ENCODE measurements around the gene SNX22. TPM values are rescaled to one million over a fixed set of nuclear protein-coding genes. Genes with fewer than 3 reads are reported as not detected.

Gene SNX22
- total RNA-seq, 4 donors from 2014 or later: 0.13 to 0.19 TPM; not detected in 2

GRCh38 chr15:64155802-64156651 is 4.5 kb downstream of the SNX22 start:
- H3K4me1 ChIP-seq: peaks cover 0 to 69% (median 29%) of the 10 kb centered on the region in 3 donors
- peaks cover 0 to 72% of the 10 kb centered on the region in 2 donors for H3K36me3 ChIP-seq

GRCh38 chr15:64156652-64157331 is 5.3 kb downstream of the SNX22 start:
- TF ChIP-seq EP300 (IDR thresholded peaks at IDR 0.05) (no peak), POLR2A (IDR thresholded peaks at IDR 0.05) (no peak), CTCF (IDR thresholded peaks at IDR 0.05) (no peak), POLR2AphosphoS5 (IDR thresholded peaks at IDR 0.05) (no peak)
- Histone ChIP-seq H3K4me3 (no peak overlapping the region), H3K36me3 (peaks cover 0 to 75% of the 10 kb centered on the region in 2 donors), H3K27me3 (peaks cover 16% of the 10 kb centered on the region), H3K9me3 (no peaks in the 10 kb centered on the region), H3K4me1 (peaks cover 3 to 69% (median 30%) of the 10 kb centered on the region in 3 donors), H3K27ac (no peak overlapping the region)
- ATAC-seq: no peak
- WGBS, 2 donors (ENCODE audit: low coverage in 1 of 2): 60 to 93% methylated on average over 1 to 3 of the region's 16 CpGs

More at GRCh38 chr15:64155802-64156651, 4.5 kb downstream of the SNX22 start:
- TF ChIP-seq POLR2AphosphoS5 (IDR thresholded peaks at IDR 0.05) (no peak), POLR2A (IDR thresholded peaks at IDR 0.05) (no peak), EP300 (IDR thresholded peaks at IDR 0.05) (no peak), CTCF (IDR thresholded peaks at IDR 0.05) (no peak)
- ATAC-seq: no peak
- H3K9me3 ChIP-seq: no peaks in the 10 kb centered on the region
- H3K27ac ChIP-seq: no peak overlapping the region
- H3K27me3 ChIP-seq: peaks cover 23% of the 10 kb centered on the region
- H3K4me3 ChIP-seq: no peak overlapping the region
- 77 to 81% methylated on average over 4 to 5 of the region's 15 CpGs for WGBS, 2 donors (ENCODE audit: low coverage in 1 of 2)

- WGBS, 2 donors (ENCODE audit: low coverage in 1 of 2): 57 to 67% methylated on average over 1 of the region's 1 CpG
- TF ChIP-seq EP300 (IDR thresholded peaks at IDR 0.05) (no peak), CTCF (IDR thresholded peaks at IDR 0.05) (no peak), POLR2AphosphoS5 (IDR thresholded peaks at IDR 0.05) (no peak), POLR2A (IDR thresholded peaks at IDR 0.05) (no peak)
- peaks cover 3 to 66% (median 24%) of the 10 kb centered on the region in 3 donors for H3K4me1 ChIP-seq
- no peak for ATAC-seq
- peaks cover 7% of the 10 kb centered on the region for H3K27me3 ChIP-seq
- no peak overlapping the region for H3K27ac ChIP-seq
- H3K4me3 ChIP-seq: no peak overlapping the region
- H3K36me3 ChIP-seq: peaks cover 0 to 75% of the 10 kb centered on the region in 2 donors
- no peaks in the 10 kb centered on the region for H3K9me3 ChIP-seq
These were observed 6.1 kb downstream of the SNX22 start for GRCh38 chr15:64157599-64158125.

GRCh38 chr15:64158363-64159134 is 7.0 kb downstream of the SNX22 start:
- H3K9me3 ChIP-seq: no peaks in the 10 kb centered on the region
- ATAC-seq: no peak
- H3K36me3 ChIP-seq: peaks cover 0 to 75% of the 10 kb centered on the region in 2 donors
- no peaks in the 10 kb centered on the region for H3K27me3 ChIP-seq
- TF ChIP-seq POLR2AphosphoS5 (IDR thresholded peaks at IDR 0.05) (no peak), EP300 (IDR thresholded peaks at IDR 0.05) (no peak), POLR2A (IDR thresholded peaks at IDR 0.05) (no peak), CTCF (IDR thresholded peaks at IDR 0.05) (no peak)
- no peak overlapping the region for H3K27ac ChIP-seq
- H3K4me1 ChIP-seq: peaks cover 3 to 60% (median 17%) of the 10 kb centered on the region in 3 donors
- H3K4me3 ChIP-seq: no peak overlapping the region
- WGBS, 2 donors (ENCODE audit: low coverage in 1 of 2): 89% methylated on average over 4 of the region's 11 CpGs; no CpG with 5 or more reads in 1 of the 2 donors

Measured in gastroesophageal sphincter (tissue), 4 donors.